SK-N-SH (cell line): ENCODE measurements around the gene MRGPRD. TPM values are rescaled to one million over a fixed set of nuclear protein-coding genes. Genes with fewer than 3 reads are reported as not detected.

Experiments
- CTCF ChIA-PET: fragments of 300-600, 350-600 bp; formaldehyde crosslinking; extraction: SDS; loops from one replicate; lab custom pipeline; 2021; lab: Yijun Ruan, JAX
- POLR2A ChIA-PET: fragments of 350-600 bp; sonication (Branson Sonifier 250); formaldehyde crosslinking; extraction: SDS; loops from one replicate; lab custom pipeline; 2020; ENCODE audit warnings: antibody characterized with exemption, inconsistent platforms; lab: Yijun Ruan, JAX
- DNase-seq: peaks from one replicate; pipeline ENCODE4 v3.0.0; 2012
- H2AFZ ChIP-seq: fragments of 200-600 bp; sonication (generic); 2 replicates; pipeline ENCODE4 v1.8.1; 2016; ENCODE audit warnings: antibody characterized with exemption, mild to moderate bottlenecking, low read depth
- H3F3A ChIP-seq: fragments of 200-600 bp; sonication (generic); replicated peaks from 2 replicates; pipeline ENCODE3; 2016; ENCODE audit warnings: antibody characterized with exemption, mild to moderate bottlenecking; ENCODE audit not compliant: insufficient read depth
- H3K27ac ChIP-seq, 2 experiments: fragments of 200-500 bp in 1 of 2; fragments of 200-600 bp in 1 of 2; sonication (Bioruptor generic) in 1 of 2; sonication (generic), shearing (Covaris generic) in 1 of 2; 2 replicates each; pipeline versions ENCODE4 v1.5.1 to v1.6.1; 2014 to 2016; ENCODE audit warnings: low read depth in 2 of 2, inconsistent platforms in 1 of 2, low read length in 1 of 2, mild to moderate bottlenecking in 1 of 2, mixed read lengths in 1 of 2
- H3K27me3 ChIP-seq: fragments of 200-600 bp; sonication (generic), shearing (Covaris generic); 2 replicates; pipeline ENCODE4 v1.6.1; 2016; ENCODE audit warnings: mixed run types; ENCODE audit not compliant: insufficient read depth
- H3K36me3 ChIP-seq, 2 experiments: fragments of 200-500 bp in 1 of 2; fragments of 200-600 bp in 1 of 2; sonication (Bioruptor generic) in 1 of 2; sonication (generic) in 1 of 2; replicated peaks in 1 of 2; 2 replicates each; pipeline versions ENCODE3 to v1.5.1; 2014 to 2016; ENCODE audit warnings: low read length in 1 of 2, mild to moderate bottlenecking in 1 of 2; ENCODE audit not compliant: insufficient read depth in 2 of 2, control insufficient read depth in 1 of 2
- H3K4me1 ChIP-seq, 2 experiments: fragments of 200-500 bp in 1 of 2; fragments of 200-600 bp in 1 of 2; sonication (Bioruptor generic) in 1 of 2; sonication (generic), shearing (Covaris generic) in 1 of 2; 2 replicates each; pipeline versions ENCODE4 v1.5.1 to v1.6.1; 2014 to 2016; ENCODE audit warnings: low read depth in 1 of 2, low read length in 1 of 2, mixed run types in 1 of 2; ENCODE audit not compliant: insufficient read depth in 2 of 2, control insufficient read depth in 1 of 2
- H3K4me2 ChIP-seq: fragments of 200-600 bp; sonication (generic), shearing (Covaris generic); 2 replicates; pipeline ENCODE4 v1.6.1; 2017; ENCODE audit warnings: mixed run types
- H3K4me3 ChIP-seq, 2 experiments: fragments of 200-500 bp in 1 of 2; fragments of 200-600 bp in 1 of 2; sonication (Bioruptor generic) in 1 of 2; sonication (generic), shearing (Covaris generic) in 1 of 2; 2 replicates each; pipeline versions ENCODE4 v1.5.1 to v1.8.1; 2014 to 2016; ENCODE audit warnings: low read depth in 2 of 2, inconsistent platforms in 1 of 2, low read length in 1 of 2, mild to moderate bottlenecking in 1 of 2, mixed read lengths in 1 of 2, moderate library complexity in 1 of 2
- H3K79me2 ChIP-seq: fragments of 200-600 bp; sonication (generic); 2 replicates; pipeline ENCODE4 v1.8.1; 2017; ENCODE audit warnings: mild to moderate bottlenecking; ENCODE audit not compliant: insufficient read depth
- H3K9ac ChIP-seq: fragments of 200-600 bp; sonication (generic); 2 replicates; pipeline ENCODE4 v1.6.1; 2017; ENCODE audit warnings: mixed run types
- H3K9me2 ChIP-seq: fragments of 200-600 bp; sonication (generic); 2 replicates; pipeline ENCODE4 v1.6.1; 2017; ENCODE audit warnings: mixed run types
- H3K9me3 ChIP-seq: fragments of 200-600 bp; sonication (generic); 2 replicates; pipeline ENCODE4 v1.6.1; 2017; ENCODE audit warnings: mixed run types, mild to moderate bottlenecking, moderate library complexity
- H4K20me1 ChIP-seq: fragments of 200-600 bp; sonication (generic); 2 replicates; pipeline ENCODE4 v1.6.1; 2017; ENCODE audit warnings: mild to moderate bottlenecking, mixed run types; ENCODE audit not compliant: insufficient read depth
- CHD2 ChIP-seq: fragments of 150-350 bp; IDR thresholded peaks from 2 replicates; pipeline ENCODE4 v1.6.1; 2018; ENCODE audit warnings: low read length; ENCODE audit not compliant: partially characterized antibody
- FOXJ3 ChIP-seq: sonication (generic); formaldehyde crosslinking; IDR thresholded peaks from 2 replicates; pipeline ENCODE4 v1.5.1; 2020; ENCODE audit warnings: mild to moderate bottlenecking, missing genetic modification reagents
- FOXM1 ChIP-seq: IDR thresholded peaks from 2 replicates; pipeline ENCODE4 v1.4.0; 2012; ENCODE audit warnings: low read depth, mild to moderate bottlenecking
- GATA2 ChIP-seq: sonication (generic); formaldehyde crosslinking; IDR thresholded peaks from 2 replicates; pipeline ENCODE4 v1.5.0; 2020; ENCODE audit warnings: mild to moderate bottlenecking, missing genetic modification reagents
- IRF3 ChIP-seq: fragments of 150-350 bp; IDR thresholded peaks from 2 replicates; pipeline ENCODE4 v1.6.1; 2016; ENCODE audit warnings: mild to moderate bottlenecking, low read depth, low read length
- MAX ChIP-seq: IDR thresholded peaks from 2 replicates; pipeline ENCODE4 v1.4.0; 2012; ENCODE audit warnings: low read depth
- NFIC ChIP-seq: IDR thresholded peaks from 2 replicates; pipeline ENCODE4 v1.4.0; 2012; ENCODE audit warnings: borderline replicate concordance
- NRF1 ChIP-seq: IDR thresholded peaks from 2 replicates; pipeline ENCODE4 v1.6.1; 2012; ENCODE audit warnings: low read depth, mild to moderate bottlenecking, low read length
- POLR2AphosphoS5 ChIP-seq: IDR thresholded peaks from 2 replicates; pipeline ENCODE4 v1.6.1; 2012; ENCODE audit warnings: low read depth, low read length
- RAD21 ChIP-seq: IDR thresholded peaks from 2 replicates; pipeline ENCODE4 v1.6.1; 2012; ENCODE audit warnings: mild to moderate bottlenecking, low read length
- REST ChIP-seq: IDR thresholded peaks from 2 replicates; pipeline ENCODE4 v1.6.1; 2012; ENCODE audit warnings: mild to moderate bottlenecking, low read depth, low read length, moderate library complexity
- SIN3A ChIP-seq: IDR thresholded peaks from 2 replicates; pipeline ENCODE4 v1.6.1; 2012; ENCODE audit warnings: low read depth, mild to moderate bottlenecking, low read length, moderate library complexity, borderline replicate concordance
- TAF1 ChIP-seq: IDR thresholded peaks from 2 replicates; pipeline ENCODE4 v1.6.1; 2012; ENCODE audit warnings: low read depth, mild to moderate bottlenecking, low read length, moderate library complexity, borderline replicate concordance
- TCF12 ChIP-seq: IDR thresholded peaks from 2 replicates; pipeline ENCODE4 v1.4.0; 2012
- TEAD4 ChIP-seq: IDR thresholded peaks from 2 replicates; pipeline ENCODE4 v1.4.0; 2012; ENCODE audit warnings: mild to moderate bottlenecking, borderline replicate concordance; ENCODE audit not compliant: insufficient read depth
- ZBTB33 ChIP-seq: IDR thresholded peaks from 2 replicates; pipeline ENCODE4 v1.4.0; 2012; ENCODE audit warnings: low read depth, borderline replicate concordance
- WGBS: methylation state at CpG from one replicate; pipeline ENCODE4 v1.1.6; 2017; ENCODE audit warnings: low lambda C conversion rate; 5-methylcytosine and 5-hydroxymethylcytosine counted together
- polyA plus RNA-seq, 3 experiments: library from polyadenylated mRNA; depleted of rRNA; stranded (reverse); fragments of >200 nt; gene quantifications; 2 replicates each; pipeline ENCODE4 v1.2.3, GENCODE V29; 2012
- TF ChIP-seq, protein P1 (sequence below): IDR thresholded peaks from 2 replicates; pipeline ENCODE4 v1.4.0; 2012; ENCODE audit warnings: low read depth, borderline replicate concordance
- TF ChIP-seq, protein P2 (sequence below): fragments of 200-600 bp; sonication (generic); IDR thresholded peaks from 2 replicates; pipeline ENCODE4 v1.6.1; 2017; ENCODE audit warnings: antibody characterized with exemption, mild to moderate bottlenecking, moderate library complexity

Gene MRGPRD
- polyA plus RNA-seq, 1 of the 3 experiments (the other 2 are of a cell fraction): not detected

DNA sequence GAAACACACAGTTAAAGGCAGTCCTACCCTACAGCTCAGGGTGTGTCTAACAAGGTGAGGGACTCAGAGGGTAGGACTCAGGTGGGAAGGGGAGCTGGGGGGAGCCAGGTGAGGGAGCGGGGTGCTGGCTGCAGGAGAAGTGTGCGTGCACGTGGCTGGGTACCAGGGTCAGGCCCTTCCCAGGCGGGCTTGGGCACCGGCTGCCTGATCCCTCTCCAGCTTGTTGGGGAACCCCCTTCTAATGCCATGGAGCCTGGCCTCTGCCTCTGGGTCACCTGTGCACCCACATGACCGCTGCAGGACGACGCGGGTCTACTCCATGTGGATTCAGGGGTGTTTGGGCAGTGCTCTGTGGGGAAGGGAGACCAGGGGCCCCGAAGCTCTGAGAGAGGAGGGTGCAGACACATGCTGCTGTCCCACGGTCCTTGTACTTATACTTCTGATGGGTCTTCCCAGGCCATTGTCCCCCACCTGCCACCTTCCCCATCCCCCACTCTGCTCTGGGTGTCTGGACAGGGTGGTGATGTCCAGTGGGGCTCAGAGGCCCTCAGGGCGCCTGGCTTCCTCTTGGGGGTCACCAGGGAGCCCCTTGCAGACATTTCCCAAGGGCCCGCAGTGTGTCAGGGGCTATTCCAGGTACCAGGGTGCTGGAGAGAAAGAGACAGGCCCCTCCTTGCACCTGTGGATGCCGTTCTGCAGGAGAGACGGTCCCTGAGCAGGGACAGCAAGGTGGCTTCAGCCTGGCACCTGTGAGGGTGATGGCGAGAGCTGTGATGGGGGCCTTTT is 10.4 kb upstream of the MRGPRD start (continued):
- TF ChIP-seq, protein P1, sequence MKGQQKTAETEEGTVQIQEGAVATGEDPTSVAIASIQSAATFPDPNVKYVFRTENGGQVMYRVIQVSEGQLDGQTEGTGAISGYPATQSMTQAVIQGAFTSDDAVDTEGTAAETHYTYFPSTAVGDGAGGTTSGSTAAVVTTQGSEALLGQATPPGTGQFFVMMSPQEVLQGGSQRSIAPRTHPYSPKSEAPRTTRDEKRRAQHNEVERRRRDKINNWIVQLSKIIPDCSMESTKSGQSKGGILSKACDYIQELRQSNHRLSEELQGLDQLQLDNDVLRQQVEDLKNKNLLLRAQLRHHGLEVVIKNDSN: no peak
- TF ChIP-seq FOXJ3 (no peak), FOXM1 (no peak), SIN3A (no peak), POLR2AphosphoS5 (no peak), NFIC (no peak), CHD2 (no peak), RAD21 (no peak), MAX (no peak), IRF3 (no peak), TAF1 (no peak)

DNA sequence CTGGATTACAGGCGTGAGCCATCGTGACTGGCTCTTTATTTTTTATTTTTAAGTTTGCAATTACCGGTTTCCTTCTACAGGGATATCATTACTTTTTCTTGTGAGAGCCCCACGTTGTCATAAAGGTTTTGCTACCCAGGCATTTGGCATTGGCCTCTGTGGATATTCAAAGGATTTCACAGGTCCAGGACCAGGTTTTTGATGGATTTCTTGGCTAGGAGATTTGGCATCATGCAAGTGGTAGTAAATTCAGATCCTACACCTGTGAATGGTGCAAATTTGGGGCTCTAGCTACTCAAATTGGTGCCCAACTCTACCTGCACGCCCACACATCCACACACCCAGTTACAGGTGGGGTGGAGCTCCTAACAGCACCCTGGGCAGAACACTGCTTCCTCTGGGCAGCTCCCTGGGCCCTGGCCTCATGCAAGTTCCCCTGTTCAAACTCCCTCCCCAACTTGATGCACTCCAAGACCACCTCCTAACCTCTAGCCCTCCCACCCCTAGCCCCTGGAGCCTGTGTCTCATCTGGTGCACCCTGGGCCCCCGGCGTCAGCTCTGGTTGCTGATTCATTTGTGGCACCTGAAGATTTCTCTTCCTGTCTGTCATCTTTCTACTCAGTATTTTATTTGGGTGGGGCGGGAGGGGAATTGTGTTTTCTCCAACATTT is 9.3 kb upstream of the MRGPRD start:
- H2AFZ ChIP-seq: no peak overlapping the region
- no peaks in the 10 kb centered on the region for H3K9me3 ChIP-seq
- ChIA-PET POLR2A (no interaction called here), CTCF (interaction anchor here (3.3 kb wide), 1 partner anchor 11 kb away, joined by 13 read pairs; no protein-coding TSS in a partner anchor)
- H4K20me1 ChIP-seq: no peaks in the 10 kb centered on the region
- DNase-seq: no peak
- H3K79me2 ChIP-seq: no peaks in the 10 kb centered on the region
- 78% methylated on average over 7 of the region's 8 CpGs for WGBS
- H3K36me3 ChIP-seq: no peaks in the 10 kb centered on the region
- H3K27ac ChIP-seq: no peak overlapping the region
- H3K4me3 ChIP-seq: no peak overlapping the region
- no peaks in the 10 kb centered on the region for H3F3A ChIP-seq
- H3K9me2 ChIP-seq: no peaks in the 10 kb centered on the region
- H3K4me2 ChIP-seq: no peak overlapping the region
- no peak overlapping the region for H3K9ac ChIP-seq
- no peaks in the 10 kb centered on the region for H3K27me3 ChIP-seq
- peaks cover 0 to 4% of the 10 kb centered on the region in 2 experiments; a peak in 1 of 4 replicates for H3K4me1 ChIP-seq
- TF ChIP-seq ZBTB33 (no peak), SIN3A (no peak), FOXJ3 (no peak), POLR2AphosphoS5 (no peak), GATA2 (CRISPR knock-in tag) (no peak), NFIC (no peak), RAD21 (no peak), TCF12 (no peak), TEAD4 (no peak), NRF1 (no peak), CHD2 (no peak), REST (no peak)
- TF ChIP-seq, protein P2, sequence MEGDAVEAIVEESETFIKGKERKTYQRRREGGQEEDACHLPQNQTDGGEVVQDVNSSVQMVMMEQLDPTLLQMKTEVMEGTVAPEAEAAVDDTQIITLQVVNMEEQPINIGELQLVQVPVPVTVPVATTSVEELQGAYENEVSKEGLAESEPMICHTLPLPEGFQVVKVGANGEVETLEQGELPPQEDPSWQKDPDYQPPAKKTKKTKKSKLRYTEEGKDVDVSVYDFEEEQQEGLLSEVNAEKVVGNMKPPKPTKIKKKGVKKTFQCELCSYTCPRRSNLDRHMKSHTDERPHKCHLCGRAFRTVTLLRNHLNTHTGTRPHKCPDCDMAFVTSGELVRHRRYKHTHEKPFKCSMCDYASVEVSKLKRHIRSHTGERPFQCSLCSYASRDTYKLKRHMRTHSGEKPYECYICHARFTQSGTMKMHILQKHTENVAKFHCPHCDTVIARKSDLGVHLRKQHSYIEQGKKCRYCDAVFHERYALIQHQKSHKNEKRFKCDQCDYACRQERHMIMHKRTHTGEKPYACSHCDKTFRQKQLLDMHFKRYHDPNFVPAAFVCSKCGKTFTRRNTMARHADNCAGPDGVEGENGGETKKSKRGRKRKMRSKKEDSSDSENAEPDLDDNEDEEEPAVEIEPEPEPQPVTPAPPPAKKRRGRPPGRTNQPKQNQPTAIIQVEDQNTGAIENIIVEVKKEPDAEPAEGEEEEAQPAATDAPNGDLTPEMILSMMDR: no peak
